Stimulated activated CD4-positive, alpha-beta T cell treated with anti-CD3 and anti-CD28 coated beads, Interleukin-2, amount 100 ng/mL, for 48 hours (primary cell): Measurements from ENCODE around the gene TYSND1.
"Not testable (repeated sequence)": the region's sequence is repeated elsewhere in the genome, so short reads cannot be mapped to it uniquely, and the experiment has no call there.

Experiments used
- DNase-seq, 2 donors: peaks; one replicate each; pipeline ENCODE4 v3.0.0-alpha.2; 2020

TYSND1 gene

GRCh38 chr10:70146489-70147258 is at the start of gene TYSND1:
Gene TYSND1 (minus strand): TSS chr10:70146700. CDS start chr10:70146586, 114 bp downstream.
- peak; percentile 83 to 87 for DNase-seq

- no peak for DNase-seq
Observed at GRCh38 chr10:70193391-70193844, 46.9 kb upstream of the TYSND1 start.

GRCh38 chr10:70192326-70192968 is 45.9 kb upstream of the TYSND1 start:
- no peak for DNase-seq

- no peak for DNase-seq
Observed at GRCh38 chr10:70191972-70192305, 45.4 kb upstream of the TYSND1 start.

- no peak for DNase-seq
Observed at GRCh38 chr10:70191161-70191971, 44.9 kb upstream of the TYSND1 start.

GRCh38 chr10:70190581-70190980 is 44.1 kb upstream of the TYSND1 start:
- DNase-seq, result no peak

- no peak for DNase-seq
Observed at GRCh38 chr10:70190102-70190501, 43.6 kb upstream of the TYSND1 start.

GRCh38 chr10:70188768-70189167 is 42.3 kb upstream of the TYSND1 start:
- no peak for DNase-seq

- no peak for DNase-seq
Observed at GRCh38 chr10:70186571-70186970, 40.1 kb upstream of the TYSND1 start.

- no peak for DNase-seq
Observed at GRCh38 chr10:70186090-70186489, 39.6 kb upstream of the TYSND1 start.

- no peak for DNase-seq
Observed at GRCh38 chr10:70183304-70183703, 36.8 kb upstream of the TYSND1 start.

GRCh38 chr10:70179209-70179608 is 32.7 kb upstream of the TYSND1 start:
- not testable (repeated sequence) for DNase-seq

GRCh38 chr10:70178139-70178725 is 31.7 kb upstream of the TYSND1 start:
- no peak for DNase-seq

- DNase-seq, result no peak
Observed at GRCh38 chr10:70176441-70176840, 29.9 kb upstream of the TYSND1 start.

GRCh38 chr10:70175516-70175915 is 29.0 kb upstream of the TYSND1 start:
- no peak for DNase-seq

- peak in 1 of 2 donors; percentile 11 for DNase-seq
Observed at GRCh38 chr10:70174058-70174741, 27.7 kb upstream of the TYSND1 start.

- DNase-seq, result peak in 1 of 2 donors; percentile 14
Observed at GRCh38 chr10:70169649-70170364, 23.3 kb upstream of the TYSND1 start.

- DNase-seq, result no peak
Observed at GRCh38 chr10:70169011-70169410, 22.5 kb upstream of the TYSND1 start.

- DNase-seq, result no peak
Observed at GRCh38 chr10:70167246-70167645, 20.7 kb upstream of the TYSND1 start.

GRCh38 chr10:70166394-70166793 is 19.9 kb upstream of the TYSND1 start:
- no peak for DNase-seq

- DNase-seq, result no peak
Observed at GRCh38 chr10:70164163-70164562, 17.7 kb upstream of the TYSND1 start.

- DNase-seq, result no peak
Observed at GRCh38 chr10:70163448-70163847, 16.9 kb upstream of the TYSND1 start.
